MM.1S (cell line): ENCODE measurements around the gene NOD2.

Experiments used
- CTCF ChIP-seq: fragments of 300-600 bp; sonication (generic); IDR thresholded peaks from 2 replicates; pipeline ENCODE4 v1.5.1; 2016; ENCODE audit warnings: antibody characterized with exemption, low read length, mixed read lengths
- EZH2 ChIP-seq: fragments of 300-600 bp; sonication (generic); optimal IDR thresholded peaks from 2 replicates; pipeline ENCODE3; 2017; ENCODE audit warnings: low read depth, mild to moderate bottlenecking, antibody characterized with exemption, low read length, mixed read lengths

- TF ChIP-seq CTCF (no peak), EZH2 (no peak)
These were observed 73.8 kb downstream of the NOD2 start for GRCh38 chr16:50767197-50767596.
